ENCODE data around the gene ACSL5.
"Not testable (repeated sequence)": the region's sequence is repeated elsewhere in the genome, so short reads cannot be mapped to it uniquely, and the experiment has no call there.

Gene ACSL5

DNA sequence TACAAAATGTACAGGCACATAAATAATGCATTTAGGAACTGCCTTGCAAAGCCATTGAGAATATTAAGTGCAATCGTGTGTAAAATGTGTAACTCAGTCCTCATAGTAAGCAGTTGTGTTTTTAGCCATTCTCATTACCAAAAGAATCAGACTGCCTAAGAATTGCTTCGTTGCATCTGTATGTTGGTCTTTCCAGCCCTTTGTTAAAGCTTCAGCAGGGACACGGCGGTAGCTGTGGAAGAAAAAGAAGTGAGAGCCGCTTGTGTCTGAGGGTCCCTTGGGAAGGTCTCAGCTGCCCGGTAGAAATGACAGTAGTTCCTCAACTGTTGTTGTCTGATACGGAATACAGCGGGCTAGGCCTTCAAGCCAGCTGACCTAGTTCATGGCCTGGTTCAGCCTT is 22.8 kb upstream of the ACSL5 start:
- no peak for DNase-seq

DNA sequence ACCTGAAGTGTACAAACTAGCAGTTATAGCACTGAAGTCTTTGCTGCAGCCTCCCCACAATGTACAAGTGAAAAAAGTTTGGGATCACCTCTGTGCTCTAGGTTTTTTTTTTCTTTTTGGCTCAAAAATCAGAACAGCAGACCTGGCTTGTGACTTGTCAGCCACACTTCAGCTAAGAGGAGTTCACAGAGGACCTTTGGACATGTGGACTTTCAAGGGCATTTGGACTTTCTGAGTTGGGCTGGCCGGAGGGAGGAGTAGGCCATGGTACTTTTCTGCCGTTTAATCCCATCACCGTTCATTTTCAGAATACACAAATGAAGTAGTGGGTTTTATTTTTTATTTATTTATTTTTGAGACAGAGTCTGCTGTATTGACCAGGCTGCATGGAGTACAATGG is 21.9 kb upstream of the ACSL5 start:
- no peak for DNase-seq

DNA sequence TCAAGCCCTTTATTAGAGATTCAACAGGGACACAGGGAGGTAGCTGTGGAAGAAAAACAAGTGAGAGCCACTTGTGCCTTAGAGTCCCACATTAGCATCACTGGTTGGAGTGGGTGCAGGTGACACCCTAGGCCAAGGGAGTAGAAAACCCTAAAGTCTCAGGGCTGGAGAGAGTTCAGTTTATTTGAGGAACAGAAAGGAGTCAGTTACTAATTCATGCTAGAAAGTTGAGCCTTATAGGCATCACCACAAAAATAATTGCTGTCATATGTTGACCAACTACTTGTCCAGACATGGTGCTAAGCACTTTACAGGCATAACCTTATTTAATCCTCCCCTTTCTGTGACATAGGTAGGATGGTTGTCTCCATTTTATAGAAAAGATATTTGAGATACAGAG is 20.9 kb upstream of the ACSL5 start:
- no peak for DNase-seq

DNA sequence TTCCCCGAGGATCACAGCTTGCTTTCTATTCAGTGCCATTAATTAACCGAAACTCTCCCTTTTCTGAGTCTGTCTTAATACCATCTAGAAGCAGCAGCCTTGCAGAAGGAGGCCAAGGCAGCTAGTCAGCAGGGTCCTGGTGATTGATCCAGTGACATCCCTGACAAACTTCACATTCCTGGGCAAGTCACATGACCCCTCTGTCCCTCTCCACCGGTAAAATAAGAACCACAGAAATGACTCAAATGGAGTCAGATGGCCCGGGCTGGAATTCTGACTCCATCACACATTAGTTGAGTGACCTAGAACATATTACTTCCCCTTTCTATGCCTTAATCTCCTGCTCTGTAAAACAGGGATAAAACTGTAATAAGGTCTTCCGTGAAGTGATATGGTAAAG is 17.2 kb upstream of the ACSL5 start:
- no peak for DNase-seq

DNA sequence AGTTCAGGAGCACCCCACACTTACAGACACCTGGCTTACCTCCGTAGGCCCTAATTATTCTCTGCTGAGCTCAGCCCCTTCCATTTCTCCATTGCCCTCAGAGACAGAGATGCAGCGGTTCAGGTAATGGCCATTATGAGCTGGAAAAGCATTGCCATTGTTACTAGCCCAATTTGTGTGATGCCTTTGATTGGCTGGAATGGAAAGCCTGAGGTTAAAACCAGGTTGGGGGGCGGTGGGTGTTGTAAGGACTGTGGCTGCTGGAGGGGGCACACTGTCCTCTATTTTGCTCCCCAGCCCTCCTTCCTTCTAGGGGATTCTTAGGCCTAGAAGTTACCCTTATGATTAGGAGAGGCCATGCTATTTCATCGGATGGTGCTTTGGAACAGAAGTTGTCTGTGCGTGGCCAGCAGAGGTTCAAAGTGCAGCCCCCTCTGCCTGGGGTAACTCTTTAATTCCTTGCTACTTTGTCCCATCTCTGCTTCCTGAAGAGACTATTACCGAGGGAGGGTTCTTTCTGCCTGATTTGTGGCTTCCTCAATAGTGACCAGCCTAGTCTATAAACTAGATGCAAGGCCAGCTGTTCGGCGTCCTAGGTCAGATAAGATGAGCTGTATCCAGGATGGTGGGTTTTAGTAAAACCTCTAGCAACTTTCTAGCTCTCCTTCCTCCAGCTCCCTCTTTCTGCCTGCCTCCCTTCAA is 14.2 kb upstream of the ACSL5 start:
- no peak for DNase-seq

DNA sequence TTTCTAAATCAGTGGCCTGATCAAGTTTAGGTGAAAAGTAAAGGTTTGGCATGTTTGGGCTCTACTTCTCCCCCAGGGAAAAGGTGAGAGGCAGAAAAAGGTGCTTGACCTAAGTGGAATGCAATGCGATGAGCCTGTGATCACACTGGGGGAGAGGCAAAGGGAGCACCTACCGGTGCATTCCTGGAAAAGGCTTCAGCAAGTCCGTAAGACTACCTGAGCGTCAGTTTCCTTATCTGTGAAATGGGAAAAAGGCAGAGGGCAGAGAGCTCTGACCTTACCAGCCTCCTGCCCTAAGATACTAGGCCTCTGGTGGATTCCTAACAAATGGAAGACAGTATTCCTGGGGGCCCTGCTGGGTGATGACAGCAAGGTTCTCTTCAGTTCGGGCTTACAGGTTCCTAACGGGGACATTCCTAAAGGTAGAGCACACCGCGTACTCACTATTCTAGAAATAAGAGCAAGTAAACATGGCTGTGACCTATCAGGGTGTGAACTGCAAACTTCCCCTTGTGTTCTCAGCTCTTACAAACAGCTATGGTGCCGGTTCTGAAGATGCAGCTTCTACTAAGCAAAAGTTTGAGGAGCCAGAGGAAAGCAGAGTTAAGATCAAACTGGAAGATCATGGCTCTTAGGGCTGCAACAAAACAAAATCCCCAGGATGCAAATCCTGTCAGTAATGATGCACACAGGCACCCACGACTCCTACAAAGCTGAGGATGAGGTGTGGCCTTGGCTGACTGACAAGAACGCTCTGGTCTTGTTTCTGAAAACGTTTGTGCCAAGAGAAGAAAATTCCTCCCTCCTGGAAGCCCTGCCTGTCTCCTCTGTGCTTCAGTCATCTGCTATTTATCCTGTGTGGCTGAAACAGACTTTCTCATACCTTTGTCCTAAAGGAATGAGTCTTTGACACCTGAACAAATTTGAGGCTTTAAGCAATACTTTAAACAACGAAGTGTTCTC is 13.3 kb upstream of the ACSL5 start:
- DNase-seq: no peak

DNA sequence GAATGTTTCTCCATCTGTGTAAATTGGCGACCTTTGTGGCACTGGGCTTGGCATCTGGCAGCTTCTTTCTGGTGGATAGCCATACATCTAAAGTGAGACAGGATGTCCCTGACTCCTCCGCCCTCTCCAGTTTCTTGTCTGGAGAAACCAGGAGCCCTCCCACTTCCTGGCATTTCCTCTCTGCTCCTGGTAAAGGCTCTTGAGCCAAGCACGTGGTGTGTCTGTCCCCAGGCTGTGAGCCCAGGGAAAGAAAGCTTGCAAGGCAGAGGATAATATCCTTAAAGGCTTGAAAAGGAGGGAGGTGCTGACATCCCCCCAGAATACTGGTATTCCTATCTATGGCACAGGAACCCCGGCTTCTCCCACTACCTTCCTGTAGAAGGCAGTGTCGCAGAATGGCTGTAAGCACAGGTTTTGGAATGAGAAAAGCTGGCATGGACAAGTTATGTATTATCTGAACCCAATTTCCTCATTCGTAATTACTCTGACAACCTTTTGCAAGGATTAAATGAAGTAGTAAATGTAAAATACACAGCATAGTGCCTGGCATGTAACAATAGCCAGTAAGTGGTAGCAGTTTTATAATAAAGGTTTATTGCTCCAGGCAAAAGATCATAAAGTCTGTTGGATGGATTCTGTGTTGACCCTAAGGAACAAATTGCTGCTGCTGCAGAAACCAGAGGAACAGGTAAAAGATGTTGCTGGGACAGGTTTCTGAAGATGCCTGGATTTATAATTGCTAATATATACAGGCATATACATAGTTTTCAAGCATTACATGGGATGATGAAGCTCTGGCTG is 11.8 kb upstream of the ACSL5 start:
- DNase-seq: no peak

DNA sequence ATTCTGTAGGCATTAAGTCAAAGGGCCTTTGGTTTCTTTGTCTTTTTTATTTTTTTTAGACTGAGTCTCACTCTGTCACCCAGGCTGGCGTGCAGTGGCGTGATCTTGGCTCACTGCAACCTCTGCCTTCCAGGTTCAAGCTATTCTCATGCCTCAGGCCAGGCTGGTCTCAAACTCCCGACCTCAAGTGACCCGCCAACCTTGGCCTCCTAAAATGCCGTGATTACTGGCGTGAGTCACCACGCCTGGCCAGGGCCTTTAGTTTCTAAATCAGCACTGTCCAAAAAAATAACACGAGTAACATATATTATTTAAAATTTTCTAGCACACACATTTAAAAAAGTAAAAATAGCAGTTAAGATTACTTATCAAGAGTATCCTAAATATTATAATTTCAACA is 11.1 kb upstream of the ACSL5 start:
- DNase-seq: no peak

DNA sequence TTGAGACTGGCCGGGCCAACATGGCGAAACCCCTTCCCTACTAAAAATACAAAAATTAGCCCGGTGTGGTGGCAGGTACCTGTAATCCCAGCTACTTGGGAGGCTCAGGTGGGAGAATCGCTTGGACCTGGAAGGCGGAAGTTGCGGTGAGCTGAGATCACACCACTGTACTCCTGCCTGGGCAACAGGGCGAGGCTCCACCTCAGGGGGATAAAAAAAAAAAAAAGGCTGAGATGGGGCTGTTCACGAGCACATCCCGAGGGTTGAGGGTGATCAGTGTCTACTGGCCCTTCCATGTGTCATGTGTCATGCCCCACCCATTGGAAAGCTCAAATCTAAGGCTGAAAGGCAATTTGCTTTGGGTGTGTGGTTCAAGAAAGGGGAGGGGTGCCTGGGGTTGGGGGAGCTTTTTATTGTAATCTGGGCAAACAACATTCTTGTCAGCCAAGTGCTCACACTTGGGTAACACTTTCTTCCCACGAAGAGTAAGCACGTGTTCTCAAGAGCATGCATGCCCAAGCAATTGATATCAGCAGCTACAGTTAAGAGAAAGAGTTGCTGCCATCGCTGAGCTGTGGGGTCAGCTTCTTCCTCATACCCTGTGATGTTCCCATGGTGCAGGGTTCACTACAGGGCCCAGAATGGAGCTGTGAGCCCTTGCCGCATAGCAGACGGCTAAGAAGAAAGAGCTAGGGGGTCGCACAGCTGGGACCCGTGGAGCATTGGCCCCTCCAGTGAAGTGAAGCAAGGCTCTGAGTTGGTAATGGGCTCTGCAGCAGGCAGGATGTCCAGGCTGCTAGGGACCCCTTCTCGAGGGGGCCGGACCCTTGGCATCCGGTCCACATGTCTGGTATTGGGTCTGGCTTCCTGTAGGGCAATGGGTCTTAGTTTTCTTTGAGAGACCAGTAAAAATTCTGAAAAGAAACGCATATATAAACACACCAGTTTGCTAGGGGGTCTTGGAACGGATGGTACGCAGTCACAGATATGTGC is 9.9 kb upstream of the ACSL5 start:
- DNase-seq: no peak

DNA sequence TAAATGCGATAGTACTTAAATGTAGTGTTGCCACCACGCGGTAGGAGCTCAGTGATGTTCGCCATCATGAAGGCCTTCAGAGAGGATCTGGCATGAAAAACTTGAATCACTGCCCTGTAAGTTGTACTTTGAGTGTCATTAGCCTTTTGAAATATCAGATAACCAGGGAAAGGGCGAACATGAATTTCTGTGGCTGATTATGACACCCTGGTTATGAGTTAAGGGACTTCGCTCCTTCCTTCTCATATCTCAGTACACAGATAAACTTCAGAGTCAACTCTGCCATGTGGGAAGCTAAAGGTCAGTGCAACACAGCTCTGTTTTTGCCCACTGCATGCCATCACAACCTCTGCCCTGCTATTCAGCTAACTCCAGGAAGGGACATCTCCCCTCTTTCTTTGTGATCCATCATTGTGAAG is 8.9 kb upstream of the ACSL5 start:
- no peak for DNase-seq

DNA sequence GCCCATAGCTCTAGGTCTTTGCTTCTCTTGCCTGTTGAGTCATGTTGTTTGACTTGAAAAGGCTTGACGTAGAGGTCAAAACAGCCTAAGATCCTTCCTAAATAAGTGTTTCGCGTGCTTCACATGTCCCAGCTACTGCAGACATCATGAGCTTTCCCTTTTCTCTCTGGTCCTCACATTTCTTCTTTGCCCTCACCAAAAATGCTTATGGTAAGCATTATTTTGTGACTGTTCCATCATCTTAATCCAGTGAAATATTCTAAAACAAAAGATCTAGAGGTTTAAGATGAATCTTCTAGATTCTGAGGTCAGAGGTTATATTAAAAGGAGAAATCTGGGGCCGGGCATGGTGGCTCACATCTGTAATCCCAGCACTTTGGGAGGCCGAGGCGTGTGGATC is 8.5 kb upstream of the ACSL5 start:
- DNase-seq: no peak

DNA sequence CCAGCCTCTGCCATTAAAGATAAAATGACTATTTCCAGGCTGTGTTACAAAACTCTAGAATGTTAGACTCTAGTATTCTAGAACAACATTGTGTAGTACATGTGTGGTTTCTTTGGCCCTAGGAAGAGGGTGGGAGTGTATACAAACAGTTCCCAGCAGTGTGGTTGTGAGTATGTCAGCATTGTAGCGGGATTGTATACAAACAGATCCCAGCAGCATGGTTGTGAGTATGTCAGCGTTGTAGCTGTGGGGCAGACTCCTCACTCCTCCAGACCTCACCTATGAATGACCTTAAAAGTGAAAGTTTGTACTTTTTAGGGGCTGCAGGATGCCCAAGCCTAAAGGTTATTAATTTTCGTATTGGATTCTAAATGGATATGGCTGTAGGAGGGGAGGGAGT is 6.9 kb upstream of the ACSL5 start:
- DNase-seq: no peak

DNA sequence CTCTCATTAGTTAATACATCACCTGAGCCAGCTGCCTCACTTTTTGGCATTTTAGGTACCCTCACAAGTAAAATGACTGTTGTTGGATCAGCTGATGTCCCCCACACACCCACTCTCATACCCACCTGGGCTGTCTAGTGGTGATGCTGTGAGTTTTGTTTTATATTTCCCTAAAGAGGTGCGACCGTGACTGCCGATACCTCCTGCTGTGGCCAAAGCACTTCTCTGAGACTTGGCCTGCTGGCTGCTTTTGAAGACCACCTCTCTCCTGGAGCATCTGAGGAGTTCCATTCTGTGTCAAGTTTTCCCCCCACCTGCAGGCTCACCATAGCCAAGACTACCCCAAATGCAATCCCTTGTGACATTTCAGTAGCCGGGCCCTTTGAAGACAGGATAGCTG is 6.4 kb upstream of the ACSL5 start:
- no peak for DNase-seq

DNA sequence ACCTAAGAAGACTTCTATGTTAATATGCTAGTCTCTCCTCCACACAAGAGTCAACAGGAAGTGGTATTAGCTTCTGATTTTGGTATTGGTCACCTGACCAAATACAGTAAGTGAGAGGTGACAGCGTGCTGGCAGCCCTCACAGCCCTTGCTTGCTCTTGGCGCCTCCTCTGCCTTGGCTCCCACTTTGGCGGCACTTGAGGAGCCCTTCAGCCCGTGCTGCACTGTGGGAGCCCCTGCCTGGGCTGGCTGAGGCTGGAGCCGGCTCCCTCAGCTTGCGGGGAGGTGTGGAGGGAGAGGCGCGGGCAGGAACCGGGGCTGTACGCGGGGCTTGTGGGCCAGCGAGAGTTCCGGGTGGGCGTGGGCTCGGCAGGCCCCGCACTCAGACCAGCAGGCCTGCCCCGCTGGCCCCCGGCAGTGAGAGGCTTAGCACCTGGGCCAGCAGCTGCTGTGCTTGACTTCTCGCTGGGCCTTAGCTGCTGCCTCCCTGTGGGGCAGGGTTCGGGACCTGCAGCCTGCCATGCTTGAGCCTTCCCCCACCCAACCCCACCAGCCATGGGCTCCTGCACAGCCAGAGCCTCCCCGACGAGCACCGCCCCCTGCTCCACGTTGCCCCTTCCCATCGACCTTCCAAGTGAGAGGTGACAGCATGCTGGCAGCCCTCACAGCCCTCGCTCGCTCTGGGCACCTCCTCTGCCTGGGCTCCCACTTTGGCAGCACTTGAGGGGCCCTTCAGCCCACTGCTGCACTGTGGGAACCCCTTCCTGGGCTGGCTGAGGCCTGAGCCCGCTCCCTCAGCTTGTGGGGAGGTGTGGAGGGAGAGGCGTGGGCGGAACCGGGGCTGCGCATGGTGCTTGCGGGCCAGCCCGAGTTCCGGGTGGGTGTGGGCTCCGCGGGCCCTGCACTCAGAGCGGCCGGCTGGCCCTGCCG is 4.2 kb upstream of the ACSL5 start:
- no peak for DNase-seq

DNA sequence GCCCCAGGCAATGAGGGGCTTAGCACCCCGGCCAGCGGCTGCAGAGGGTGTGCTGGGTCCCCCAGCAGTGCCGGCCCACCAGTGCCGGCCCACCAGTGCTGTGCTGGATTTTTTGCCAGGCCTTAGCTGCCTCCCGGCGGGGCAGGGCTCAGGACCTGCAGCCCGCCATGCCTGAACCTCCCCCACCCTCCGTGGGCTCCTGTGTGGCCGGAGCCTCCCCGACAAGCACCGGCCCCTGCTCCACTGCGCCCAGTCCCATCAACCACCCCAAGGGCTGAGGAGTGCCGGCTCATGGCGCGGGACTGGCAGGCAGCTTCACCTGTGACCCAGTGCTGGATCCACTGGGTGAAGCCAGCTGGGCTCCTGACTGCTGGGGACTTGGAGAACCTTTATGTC is 3.5 kb upstream of the ACSL5 start:
- no peak for DNase-seq

DNA sequence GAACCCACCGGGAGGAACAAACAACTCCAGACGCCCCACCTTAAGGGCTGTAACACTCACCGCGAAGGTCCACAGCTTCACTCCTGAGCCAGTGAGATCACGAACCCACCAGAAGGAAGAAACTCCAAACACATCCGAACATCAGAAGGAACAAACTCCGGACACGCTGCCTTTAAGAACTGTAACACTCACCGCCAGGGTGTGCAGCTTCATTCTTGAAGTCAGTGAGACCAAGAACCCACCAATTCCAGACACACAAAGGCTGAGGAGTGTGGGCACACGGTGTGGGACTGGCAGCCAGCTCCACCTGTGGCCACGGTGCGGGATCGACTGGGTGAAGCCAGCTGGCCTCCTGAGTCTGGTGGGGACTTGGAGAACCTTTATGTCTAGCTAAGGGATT is 2.6 kb upstream of the ACSL5 start:
- DNase-seq: not testable (repeated sequence)

DNA sequence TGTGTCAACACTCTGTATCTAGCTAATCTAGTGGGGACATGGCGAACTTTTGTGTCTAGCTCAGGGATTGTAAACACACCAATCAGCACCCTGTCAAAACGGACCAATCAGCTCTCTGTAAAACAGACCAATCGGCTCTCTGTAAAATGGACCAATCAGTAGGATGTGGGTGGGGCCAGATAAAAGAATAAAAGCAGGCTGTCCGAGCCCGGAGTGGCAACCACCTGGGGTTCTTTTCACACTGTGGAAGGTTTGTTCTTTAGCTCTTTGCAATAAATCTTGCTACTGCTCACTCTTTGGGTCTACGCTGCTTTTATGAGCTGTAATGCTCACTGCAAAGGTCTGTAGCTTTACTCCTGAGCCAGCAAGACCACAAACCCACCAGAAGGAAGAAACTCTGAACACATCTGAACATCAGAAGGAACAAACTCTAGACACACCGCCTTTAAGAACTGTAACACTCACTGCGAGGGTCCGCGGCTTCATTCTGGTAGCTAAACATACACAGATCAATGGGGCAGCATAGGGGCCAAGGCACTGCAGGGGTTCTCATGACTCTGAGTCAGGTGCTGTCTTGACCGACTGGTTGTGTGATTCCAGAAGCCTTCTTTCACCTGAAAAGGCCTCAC is 1.6 kb upstream of the ACSL5 start:
- not testable (repeated sequence) for DNase-seq

DNA sequence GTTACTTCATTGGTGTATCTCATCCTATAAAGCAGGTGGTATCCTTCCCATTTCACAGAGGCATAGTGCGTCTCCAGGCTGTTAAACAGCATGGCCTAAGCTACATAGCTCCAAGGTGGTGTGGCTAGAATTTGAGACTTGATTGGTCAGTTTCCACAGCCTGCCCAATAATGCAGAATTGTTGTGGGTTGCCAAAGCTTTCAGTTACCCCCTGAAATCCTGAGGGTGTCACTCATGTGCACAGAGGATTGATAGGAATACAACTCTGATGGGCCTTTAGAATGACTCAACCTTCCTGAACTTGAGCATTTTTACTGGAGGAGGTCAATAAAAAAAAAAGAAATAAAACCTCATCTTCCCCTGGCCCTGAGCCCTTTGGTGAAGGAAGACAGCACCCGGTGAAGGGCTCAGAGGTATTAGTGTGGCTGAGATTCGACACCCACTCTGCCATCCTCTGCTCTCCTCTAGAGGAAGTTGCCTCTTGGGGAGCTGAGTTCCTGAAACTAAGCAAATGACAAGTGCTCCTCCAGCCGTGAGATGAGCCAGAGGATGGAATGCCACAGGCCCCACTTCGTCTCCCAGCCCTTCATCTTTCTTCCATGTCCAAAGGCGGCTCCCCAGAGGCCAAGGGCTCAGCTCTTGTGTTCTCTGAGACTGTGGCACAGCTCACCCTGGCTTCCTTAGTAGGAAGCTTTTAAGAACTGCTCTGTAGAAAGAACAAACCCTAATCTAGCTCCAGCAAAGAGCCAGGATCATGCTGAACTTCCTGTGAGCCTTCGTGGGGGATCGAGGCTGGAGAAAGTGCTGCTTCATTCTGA is 1.0 kb downstream of the ACSL5 start:
- no peak for DNase-seq

DNA sequence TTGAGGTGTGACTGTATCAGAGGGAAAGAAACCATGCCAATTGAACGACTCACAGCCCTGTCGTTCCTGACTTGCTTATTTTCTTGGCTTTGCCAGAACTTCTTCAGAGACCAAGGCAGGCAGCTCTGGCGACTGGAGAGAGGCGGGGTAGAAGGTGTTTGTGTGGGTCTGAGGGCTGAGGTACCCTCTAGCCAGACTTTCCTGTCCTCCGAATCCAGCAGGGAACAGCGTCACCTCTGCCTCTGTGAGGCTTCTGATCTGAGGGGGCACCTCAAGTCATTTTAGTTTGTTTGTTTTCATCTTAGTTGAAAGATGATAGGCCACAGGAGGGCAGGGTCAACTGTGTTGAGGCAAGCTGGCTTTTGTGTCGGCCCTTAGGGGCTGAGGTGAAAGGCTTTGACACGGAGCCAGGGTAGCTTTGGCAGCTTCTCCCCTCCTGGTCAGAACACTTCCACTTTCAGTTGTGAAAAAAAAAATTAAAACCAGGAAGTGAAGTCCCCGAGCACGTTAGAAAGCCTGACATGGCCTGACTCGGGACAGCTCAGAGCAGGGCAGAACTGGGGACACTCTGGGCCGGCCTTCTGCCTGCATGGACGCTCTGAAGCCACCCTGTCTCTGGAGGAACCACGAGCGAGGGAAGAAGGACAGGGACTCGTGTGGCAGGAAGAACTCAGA is 1.9 kb downstream of the ACSL5 start:
- DNase-seq: no peak
